Head of caudate nucleus (tissue), 42 donors: ENCODE measurements around the gene ATAD3A.
"Not testable (repeated sequence)": the region's sequence is repeated elsewhere in the genome, so short reads cannot be mapped to it uniquely, and the experiment has no call there.

Source experiments
- DNase-seq, 42 donors: peaks; one replicate each; pipeline versions ENCODE4 v3.0.0 to v3.0.0-alpha.2; 2020 to 2021; ENCODE audit warnings: mixed read lengths in 7 of 42
- intact Hi-C: fragments of 100-400 bp; cut with DNase I; formaldehyde crosslinking; loops from one replicate; pipeline ENCODE4 v1.15.0; 2022

The ATAD3A gene

GRCh38 chr1:1511533-1512285 is at the start of gene ATAD3A:
Gene ATAD3A, plus strand, starts transcription at chr1:1512162. Its CDS starts 107 bp downstream, at chr1:1512269.
- DNase-seq, result peak; percentile 96 to 100 (median 99)
- intact Hi-C loops, result no loop called here

- peak in 1 of 42 donors; percentile 8 for DNase-seq
- intact Hi-C loops, result no loop called here
These were observed 49.5 kb upstream of the ATAD3A start for GRCh38 chr1:1462318-1462966.

GRCh38 chr1:1463312-1463711 is 48.6 kb upstream of the ATAD3A start:
- no peak for DNase-seq
- intact Hi-C loops, result no loop called here

GRCh38 chr1:1468196-1468985 is 43.6 kb upstream of the ATAD3A start:
- DNase-seq, intact Hi-C loops: not testable (repeated sequence)

GRCh38 chr1:1470626-1471388 is 41.2 kb upstream of the ATAD3A start:
- intact Hi-C loops, result no loop called here
- peak in 13 of 42 donors; percentile 3 to 44 (median 15) for DNase-seq

- intact Hi-C loops, result no loop called here
- DNase-seq, result peak; percentile 85 to 98 (median 95)
These were observed 40.4 kb upstream of the ATAD3A start, which contains the start of gene ATAD3B for GRCh38 chr1:1471389-1472052. Gene ATAD3B, plus strand, starts transcription at chr1:1471765. Its CDS starts 120 bp downstream, at chr1:1471885.

GRCh38 chr1:1472053-1472876 is 39.7 kb upstream of the ATAD3A start:
- DNase-seq, intact Hi-C loops: not testable (repeated sequence)

GRCh38 chr1:1476011-1476410 is 36.0 kb upstream of the ATAD3A start:
- intact Hi-C loops, DNase-seq: not testable (repeated sequence)

GRCh38 chr1:1477206-1477605 is 34.8 kb upstream of the ATAD3A start:
- DNase-seq, result no peak
- intact Hi-C loops, result no loop called here

- DNase-seq, result no peak
- intact Hi-C loops, result no loop called here
These were observed 32.1 kb upstream of the ATAD3A start for GRCh38 chr1:1479547-1480487.

GRCh38 chr1:1480488-1480867 is 31.5 kb upstream of the ATAD3A start:
- intact Hi-C loops, DNase-seq: not testable (repeated sequence)

GRCh38 chr1:1481811-1482210 is 30.2 kb upstream of the ATAD3A start:
- DNase-seq, result not testable (repeated sequence)

GRCh38 chr1:1482856-1483255 is 29.1 kb upstream of the ATAD3A start:
- no peak for DNase-seq
- intact Hi-C loops, result no loop called here

More at GRCh38 chr1:1481811-1482210, 30.2 kb upstream of the ATAD3A start:
- intact Hi-C loops, result not testable (repeated sequence)

GRCh38 chr1:1483714-1484113 is 28.2 kb upstream of the ATAD3A start:
- DNase-seq, result no peak

GRCh38 chr1:1484976-1485750 is 26.8 kb upstream of the ATAD3A start:
- DNase-seq, intact Hi-C loops: not testable (repeated sequence)

More at GRCh38 chr1:1483714-1484113, 28.2 kb upstream of the ATAD3A start:
- intact Hi-C loops, result no loop called here
